NB4 (cell line): ENCODE measurements around the gene WASL.

Experiments used
- DNase-seq: peaks from one replicate; pipeline ENCODE4 v3.0.0; 2010; ENCODE audit warnings: low read depth
- H3K4me3 ChIP-seq: one replicate; pipeline ENCODE4 v1.5.1; 2011; ENCODE audit warnings: mild to moderate bottlenecking, low read depth, low read length, moderate library complexity
- CTCF ChIP-seq: IDR thresholded peaks from one replicate; pipeline ENCODE4 v1.5.1; 2012; ENCODE audit warnings: low read depth, low read length
- MAX ChIP-seq: IDR thresholded peaks from 2 replicates; pipeline ENCODE4 v1.6.1; 2011; ENCODE audit warnings: low read depth, low read length
- MYC ChIP-seq: IDR thresholded peaks from 2 replicates; pipeline ENCODE4 v1.6.1; 2011; ENCODE audit warnings: low read depth, low read length
- POLR2A ChIP-seq: IDR thresholded peaks from 2 replicates; pipeline ENCODE4 v1.6.1; 2011; ENCODE audit warnings: mild to moderate bottlenecking; ENCODE audit not compliant: insufficient read length; ENCODE audit errors: extremely low read depth

WASL gene

GRCh38 chr7:123709525-123709924, 39.3 kb downstream of the WASL start:
- H3K4me3 ChIP-seq, result no peak overlapping the region
- no peak for DNase-seq
- TF ChIP-seq CTCF (no peak), MYC (no peak), POLR2A (no peak), MAX (no peak)

GRCh38 chr7:123705211-123705901, 43.4 kb downstream of the WASL start:
- H3K4me3 ChIP-seq, result no peak overlapping the region
- no peak for DNase-seq
- no peak for TF ChIP-seq MYC
- TF ChIP-seq CTCF, result no peak
- no peak for TF ChIP-seq MAX
- TF ChIP-seq POLR2A, result no peak

DNA sequence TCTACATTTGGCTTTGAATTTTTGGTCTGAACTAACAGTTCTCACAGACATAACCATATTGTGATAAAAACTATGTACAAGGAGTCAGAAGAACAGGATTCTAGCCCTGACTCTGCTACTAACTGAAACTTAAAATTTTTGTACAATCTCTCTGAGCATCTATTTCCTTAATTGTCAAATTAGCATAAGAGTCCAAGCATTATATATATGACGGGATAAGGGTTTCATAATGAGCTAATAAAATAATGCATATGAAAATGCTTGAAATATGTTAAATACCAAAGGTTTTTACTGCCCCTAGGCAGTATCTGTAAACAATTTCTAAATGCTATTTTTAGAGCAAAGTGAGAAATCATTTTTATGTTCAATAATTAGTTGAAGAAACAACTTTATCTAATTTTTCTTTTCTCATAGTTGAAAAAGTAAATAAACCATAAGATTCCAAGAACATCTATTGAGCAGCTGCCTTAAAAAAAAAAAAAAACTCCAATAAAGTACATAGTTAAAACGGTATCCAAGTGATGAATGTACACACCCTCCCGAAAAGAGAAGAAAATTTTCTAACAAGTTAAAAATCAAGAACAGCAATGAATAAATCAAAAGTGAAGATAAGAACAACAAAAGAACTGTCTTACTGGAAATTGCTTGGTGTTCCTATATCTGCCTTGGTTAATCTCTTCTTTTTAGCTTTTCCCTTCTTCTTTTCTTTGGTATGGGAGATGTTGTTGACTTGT, 52.7 kb downstream of the WASL start:
- H3K4me3 ChIP-seq, result no peak overlapping the region
- no peak for DNase-seq
- TF ChIP-seq POLR2A, result no peak
- TF ChIP-seq MAX, result no peak
- TF ChIP-seq CTCF, result no peak
- TF ChIP-seq MYC, result no peak

DNA sequence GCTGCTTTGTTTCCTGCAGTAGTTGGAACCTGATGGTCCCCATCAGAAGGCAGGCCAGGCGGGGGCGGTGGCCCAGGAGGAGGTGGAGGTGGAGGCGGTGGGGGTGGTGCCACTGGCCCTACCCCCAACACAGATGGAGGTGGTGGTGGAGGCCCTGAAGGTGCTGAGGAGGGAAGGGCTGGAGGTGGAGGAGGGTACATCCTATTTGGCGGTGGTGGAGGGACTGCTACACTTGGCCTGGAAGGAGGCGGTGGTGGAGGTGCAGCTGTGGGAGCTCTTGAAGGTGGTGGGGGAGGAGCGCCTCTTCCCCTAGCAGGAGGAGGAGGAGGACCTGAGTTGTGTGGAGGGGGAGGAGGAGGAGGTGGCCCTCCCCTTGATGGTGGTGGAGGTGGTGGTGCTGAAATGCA, 56.3 kb downstream of the WASL start:
- H3K4me3 ChIP-seq, result no peak overlapping the region
- DNase-seq, result no peak
- TF ChIP-seq CTCF (no peak), MAX (no peak), POLR2A (no peak), MYC (no peak)

- no peak for TF ChIP-seq CTCF
- TF ChIP-seq POLR2A, result no peak
- no peak for TF ChIP-seq MYC
- TF ChIP-seq MAX, result no peak
- DNase-seq, result no peak
- H3K4me3 ChIP-seq, result no peak overlapping the region
Measured at GRCh38 chr7:123690550-123690949, 58.3 kb downstream of the WASL start.
